ENCODE results near the gene NSF.

DNA sequence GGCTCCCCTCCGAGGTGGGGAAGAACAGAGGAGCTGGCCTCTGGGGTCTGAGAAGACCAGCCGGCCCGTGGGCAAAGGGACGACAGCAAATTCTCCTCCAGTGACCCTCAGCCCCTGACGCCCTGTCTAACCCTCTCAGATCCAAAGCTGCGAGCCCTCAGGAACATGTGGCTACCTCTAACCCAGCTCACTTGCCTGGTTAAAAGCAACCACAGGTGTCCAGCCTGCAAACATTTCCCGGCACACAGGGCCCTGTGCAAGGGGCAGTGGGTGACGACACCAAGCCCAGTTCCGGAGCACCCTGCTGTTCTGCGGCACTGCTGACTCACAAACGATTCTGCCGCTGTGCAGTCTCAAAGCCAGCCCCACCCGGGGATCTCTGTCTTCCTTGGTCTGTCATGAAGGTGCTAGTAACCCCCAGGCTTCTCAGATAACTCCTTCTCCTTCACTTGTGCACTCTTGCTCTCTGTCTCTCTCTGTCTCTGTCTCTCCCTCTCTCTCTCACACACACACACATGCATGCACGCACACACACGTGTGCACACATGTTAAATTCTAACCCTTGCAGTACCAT lies 205.0 kb downstream of the NSF start:
- TF ChIP-seq, protein P1, sequence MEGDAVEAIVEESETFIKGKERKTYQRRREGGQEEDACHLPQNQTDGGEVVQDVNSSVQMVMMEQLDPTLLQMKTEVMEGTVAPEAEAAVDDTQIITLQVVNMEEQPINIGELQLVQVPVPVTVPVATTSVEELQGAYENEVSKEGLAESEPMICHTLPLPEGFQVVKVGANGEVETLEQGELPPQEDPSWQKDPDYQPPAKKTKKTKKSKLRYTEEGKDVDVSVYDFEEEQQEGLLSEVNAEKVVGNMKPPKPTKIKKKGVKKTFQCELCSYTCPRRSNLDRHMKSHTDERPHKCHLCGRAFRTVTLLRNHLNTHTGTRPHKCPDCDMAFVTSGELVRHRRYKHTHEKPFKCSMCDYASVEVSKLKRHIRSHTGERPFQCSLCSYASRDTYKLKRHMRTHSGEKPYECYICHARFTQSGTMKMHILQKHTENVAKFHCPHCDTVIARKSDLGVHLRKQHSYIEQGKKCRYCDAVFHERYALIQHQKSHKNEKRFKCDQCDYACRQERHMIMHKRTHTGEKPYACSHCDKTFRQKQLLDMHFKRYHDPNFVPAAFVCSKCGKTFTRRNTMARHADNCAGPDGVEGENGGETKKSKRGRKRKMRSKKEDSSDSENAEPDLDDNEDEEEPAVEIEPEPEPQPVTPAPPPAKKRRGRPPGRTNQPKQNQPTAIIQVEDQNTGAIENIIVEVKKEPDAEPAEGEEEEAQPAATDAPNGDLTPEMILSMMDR (IDR thresholded peaks at IDR 0.05) = no peak
- TF ChIP-seq POLR2A (IDR thresholded peaks at IDR 0.05) (no peak), POLR2AphosphoS5 (IDR thresholded peaks at IDR 0.05) (no peak)

All from transverse colon (tissue), 4 donors.